Amniotic epithelial cell (primary cell): ENCODE measurements around the gene PODXL2.
"Not testable (repeated sequence)": the region's sequence is repeated elsewhere in the genome, so short reads cannot be mapped to it uniquely, and the experiment has no call there.

Experiments used
- DNase-seq: peaks from one replicate; pipeline ENCODE4 v3.0.0-alpha.2; 2010; ENCODE audit warnings: low read depth

The PODXL2 gene

GRCh38 chr3:127605547-127605946 is 23.4 kb upstream of the PODXL2 start:
- not testable (repeated sequence) for DNase-seq

- DNase-seq, result no peak
Observed at GRCh38 chr3:127606086-127606805, 22.7 kb upstream of the PODXL2 start.

- DNase-seq, result no peak
Observed at GRCh38 chr3:127606981-127607595, 21.9 kb upstream of the PODXL2 start.

- no peak for DNase-seq
Observed at GRCh38 chr3:127607675-127608361, 21.2 kb upstream of the PODXL2 start.

GRCh38 chr3:127608362-127608718 is 20.6 kb upstream of the PODXL2 start:
- DNase-seq, result no peak

- DNase-seq, result no peak
Observed at GRCh38 chr3:127610105-127610504, 18.9 kb upstream of the PODXL2 start.

- DNase-seq, result no peak
Observed at GRCh38 chr3:127611251-127611650, 17.7 kb upstream of the PODXL2 start.

GRCh38 chr3:127612966-127613365 is 16.0 kb upstream of the PODXL2 start:
- DNase-seq, result no peak

GRCh38 chr3:127613406-127613805 is 15.6 kb upstream of the PODXL2 start:
- DNase-seq, result no peak

GRCh38 chr3:127614928-127615589 is 13.9 kb upstream of the PODXL2 start:
- no peak for DNase-seq

GRCh38 chr3:127615631-127616305 is 13.2 kb upstream of the PODXL2 start:
- DNase-seq, result no peak

GRCh38 chr3:127616836-127617605 is 12.0 kb upstream of the PODXL2 start:
- no peak for DNase-seq

GRCh38 chr3:127618891-127619290 is 10.1 kb upstream of the PODXL2 start:
- no peak for DNase-seq

- no peak for DNase-seq
Observed at GRCh38 chr3:127620637-127621375, 8.2 kb upstream of the PODXL2 start.

- DNase-seq, result no peak
Observed at GRCh38 chr3:127622031-127622430, 7.0 kb upstream of the PODXL2 start.

GRCh38 chr3:127622772-127623576 is 6.0 kb upstream of the PODXL2 start:
- no peak for DNase-seq

GRCh38 chr3:127624063-127624462 is 4.9 kb upstream of the PODXL2 start:
- no peak for DNase-seq

GRCh38 chr3:127625821-127626220 is 3.2 kb upstream of the PODXL2 start:
- DNase-seq, result no peak

GRCh38 chr3:127628426-127628787 is 578 bp upstream of the PODXL2 start:
- DNase-seq, result no peak
